ENCODE data around the gene CCDC183.

DNA sequence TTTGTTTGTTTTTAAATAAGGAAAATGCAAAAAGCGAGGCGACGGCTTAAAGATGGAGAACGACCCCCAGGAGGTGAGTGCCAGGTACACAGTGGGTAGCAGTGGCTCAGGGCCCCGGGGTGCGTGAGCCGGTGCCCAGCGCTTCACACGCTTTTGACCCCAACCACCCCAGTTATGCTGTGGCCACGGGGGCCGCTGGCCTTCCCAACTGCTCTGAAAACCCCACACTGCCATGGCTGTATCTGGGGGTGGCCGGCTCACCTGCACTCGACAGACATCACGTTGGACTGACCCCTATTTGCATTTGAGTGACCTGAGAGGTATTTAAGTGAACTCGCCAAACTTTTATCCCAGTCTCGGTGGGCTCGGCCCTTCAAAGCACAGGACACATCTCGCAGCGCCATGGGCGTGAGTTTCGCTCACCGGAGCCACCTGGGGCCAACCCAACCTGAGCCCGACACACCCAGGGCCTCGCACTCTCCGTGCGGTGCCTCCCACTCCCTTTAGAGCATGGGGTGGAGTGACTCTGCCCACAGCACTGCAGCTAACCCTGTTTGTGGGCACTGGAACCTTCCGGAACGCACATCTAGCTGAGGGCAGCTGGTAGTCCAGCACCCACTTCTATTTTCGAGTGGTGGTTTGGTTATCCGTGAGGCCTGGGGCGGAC lies 32.5 kb downstream of the CCDC183 start:
- no peak for TF ChIP-seq EP300 (IDR thresholded peaks at IDR 0.05)
- TF ChIP-seq, protein P1, sequence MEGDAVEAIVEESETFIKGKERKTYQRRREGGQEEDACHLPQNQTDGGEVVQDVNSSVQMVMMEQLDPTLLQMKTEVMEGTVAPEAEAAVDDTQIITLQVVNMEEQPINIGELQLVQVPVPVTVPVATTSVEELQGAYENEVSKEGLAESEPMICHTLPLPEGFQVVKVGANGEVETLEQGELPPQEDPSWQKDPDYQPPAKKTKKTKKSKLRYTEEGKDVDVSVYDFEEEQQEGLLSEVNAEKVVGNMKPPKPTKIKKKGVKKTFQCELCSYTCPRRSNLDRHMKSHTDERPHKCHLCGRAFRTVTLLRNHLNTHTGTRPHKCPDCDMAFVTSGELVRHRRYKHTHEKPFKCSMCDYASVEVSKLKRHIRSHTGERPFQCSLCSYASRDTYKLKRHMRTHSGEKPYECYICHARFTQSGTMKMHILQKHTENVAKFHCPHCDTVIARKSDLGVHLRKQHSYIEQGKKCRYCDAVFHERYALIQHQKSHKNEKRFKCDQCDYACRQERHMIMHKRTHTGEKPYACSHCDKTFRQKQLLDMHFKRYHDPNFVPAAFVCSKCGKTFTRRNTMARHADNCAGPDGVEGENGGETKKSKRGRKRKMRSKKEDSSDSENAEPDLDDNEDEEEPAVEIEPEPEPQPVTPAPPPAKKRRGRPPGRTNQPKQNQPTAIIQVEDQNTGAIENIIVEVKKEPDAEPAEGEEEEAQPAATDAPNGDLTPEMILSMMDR (IDR thresholded peaks at IDR 0.05) = no peak
- TF ChIP-seq POLR2AphosphoS5 (IDR thresholded peaks at IDR 0.05) = no peak

All from suprapubic skin (tissue), 4 donors.